ENCODE measurements around the gene DUSP19.

The DUSP19 gene

GRCh38 chr2:183124957-183125255, 46.4 kb downstream of the DUSP19 start:
- TF ChIP-seq CTCF (IDR thresholded peaks at IDR 0.05; ENCODE audit: low read depth, low read length, missing control alignments): no peak
- in situ Hi-C loops (cut with HindIII; ENCODE audit: low pct_ligation_motif_present, low sequenced_read_pairs): no loop called here

GRCh38 chr2:183125659-183126341, 47.3 kb downstream of the DUSP19 start:
- Histone ChIP-seq H3K27me3 (replicated peaks) (no peaks in the 10 kb centered on the region), H3K27ac (no peak overlapping the region), H3K36me3 (replicated peaks) (no peaks in the 10 kb centered on the region), H3K4me3 (ENCODE audit: low read depth, low read length) (no peak overlapping the region)
- DNase-seq: no peak
- in situ Hi-C loops (cut with HindIII; ENCODE audit: low pct_ligation_motif_present, low sequenced_read_pairs): no loop called here
- TF ChIP-seq CTCF (IDR thresholded peaks at IDR 0.05; ENCODE audit: low read depth, low read length, missing control alignments): no peak

More at GRCh38 chr2:183124957-183125255, 46.4 kb downstream of the DUSP19 start:
- no peak for DNase-seq
- no peaks in the 10 kb centered on the region for H3K27me3 ChIP-seq (replicated peaks)
- H3K36me3 ChIP-seq (replicated peaks): no peaks in the 10 kb centered on the region
- H3K4me3 ChIP-seq (ENCODE audit: low read depth, low read length): peak overlapping the region; percentile 88
- H3K27ac ChIP-seq: peak overlapping the region; percentile 79

- in situ Hi-C loops (cut with HindIII; ENCODE audit: low pct_ligation_motif_present, low sequenced_read_pairs): no loop called here
- no peak overlapping the region for H3K27ac ChIP-seq
- no peaks in the 10 kb centered on the region for H3K27me3 ChIP-seq (replicated peaks)
- no peak overlapping the region for H3K4me3 ChIP-seq (ENCODE audit: low read depth, low read length)
- DNase-seq: no peak
- no peaks in the 10 kb centered on the region for H3K36me3 ChIP-seq (replicated peaks)
- TF ChIP-seq CTCF (IDR thresholded peaks at IDR 0.05; ENCODE audit: low read depth, low read length, missing control alignments): no peak
These were observed 48.1 kb downstream of the DUSP19 start for GRCh38 chr2:183126635-183127034.

GRCh38 chr2:183134016-183134415, 55.5 kb downstream of the DUSP19 start:
- Histone ChIP-seq H3K36me3 (replicated peaks) (no peaks in the 10 kb centered on the region), H3K4me3 (ENCODE audit: low read depth, low read length) (no peak overlapping the region), H3K27ac (no peak overlapping the region), H3K27me3 (replicated peaks) (no peaks in the 10 kb centered on the region)
- no peak for TF ChIP-seq CTCF (IDR thresholded peaks at IDR 0.05; ENCODE audit: low read depth, low read length, missing control alignments)
- in situ Hi-C loops (cut with HindIII; ENCODE audit: low pct_ligation_motif_present, low sequenced_read_pairs): no loop called here
- no peak for DNase-seq

- in situ Hi-C loops (cut with HindIII; ENCODE audit: low pct_ligation_motif_present, low sequenced_read_pairs): no loop called here
- Histone ChIP-seq H3K36me3 (replicated peaks) (no peaks in the 10 kb centered on the region), H3K27me3 (replicated peaks) (no peaks in the 10 kb centered on the region), H3K27ac (no peak overlapping the region), H3K4me3 (ENCODE audit: low read depth, low read length) (no peak overlapping the region)
- TF ChIP-seq CTCF (IDR thresholded peaks at IDR 0.05; ENCODE audit: low read depth, low read length, missing control alignments): no peak
- DNase-seq: no peak
These were observed 70.4 kb downstream of the DUSP19 start for GRCh38 chr2:183148955-183149354.

GRCh38 chr2:183149489-183149888, 70.9 kb downstream of the DUSP19 start:
- H3K4me3 ChIP-seq (ENCODE audit: low read depth, low read length): no peak overlapping the region
- TF ChIP-seq CTCF (IDR thresholded peaks at IDR 0.05; ENCODE audit: low read depth, low read length, missing control alignments): no peak
- no peaks in the 10 kb centered on the region for H3K27me3 ChIP-seq (replicated peaks)
- in situ Hi-C loops (cut with HindIII; ENCODE audit: low pct_ligation_motif_present, low sequenced_read_pairs): no loop called here
- H3K27ac ChIP-seq: peak overlapping the region; percentile 36
- no peaks in the 10 kb centered on the region for H3K36me3 ChIP-seq (replicated peaks)
- peak; percentile 56 for DNase-seq

Measured in brain microvascular endothelial cell (primary cell).